Common myeloid progenitor, CD34-positive (primary cell): Measurements from ENCODE around the gene CASK.

Source experiments
- CTCF ChIA-PET: fragments of 350-600 bp; sonication (Branson Sonifier 250); formaldehyde crosslinking; loops from one replicate; lab custom pipeline; 2021; ENCODE audit warnings: antibody characterized with exemption; lab: Charles Lee
- POLR2A ChIA-PET: fragments of 350-600 bp; sonication (Branson Sonifier 250); formaldehyde crosslinking; loops from one replicate; lab custom pipeline; 2021; ENCODE audit warnings: antibody characterized with exemption; lab: Charles Lee
- DNase-seq, 3 donors: peaks; one replicate each; pipeline versions ENCODE4 v3.0.0 to v3.0.0-alpha.2; 2013
- H3K27ac ChIP-seq, 2 experiments: 1 replicate in 1 of 2; 2 replicates in 1 of 2; pipeline ENCODE4 v1.7.0; 2013; ENCODE audit warnings: inconsistent platforms in 2 of 2, low read length in 2 of 2, mild to moderate bottlenecking in 2 of 2, low read depth in 1 of 2, moderate library complexity in 1 of 2; ENCODE audit not compliant: severe bottlenecking in 2 of 2, insufficient read depth in 1 of 2, poor library complexity in 1 of 2
- H3K27me3 ChIP-seq, 5 experiments: replicated peaks in 2 of 5; 1 replicate in 3 of 5; 2 replicates in 2 of 5; pipeline versions ENCODE4 v1.6.1 to v1.7.0; 2013; ENCODE audit warnings: low read length in 4 of 5, mild to moderate bottlenecking in 2 of 5, moderate library complexity in 2 of 5, inconsistent platforms in 1 of 5; ENCODE audit not compliant: insufficient read depth in 5 of 5, control insufficient read depth in 4 of 5
- H3K36me3 ChIP-seq, 4 experiments: 1 replicate in 2 of 4; 2 replicates in 2 of 4; pipeline versions ENCODE4 v1.6.1 to v1.7.0; 2013; ENCODE audit warnings: low read length in 3 of 4, control low read depth in 1 of 4, mild to moderate bottlenecking in 1 of 4; ENCODE audit not compliant: control insufficient read depth in 4 of 4, insufficient read depth in 4 of 4
- H3K4me1 ChIP-seq, 4 experiments: 1 replicate in 3 of 4; 2 replicates in 1 of 4; pipeline versions ENCODE4 v1.6.1 to v1.7.1; 2013; ENCODE audit warnings: low read length in 3 of 4, mild to moderate bottlenecking in 3 of 4, control low read depth in 1 of 4, inconsistent platforms in 1 of 4, moderate library complexity in 1 of 4; ENCODE audit not compliant: control insufficient read depth in 4 of 4, insufficient read depth in 4 of 4; ENCODE audit errors: control extremely low read depth in 1 of 4
- H3K4me3 ChIP-seq, 7 experiments: 1 replicate in 4 of 7; 2 replicates in 3 of 7; pipeline versions ENCODE4 v1.5.1 to v1.7.0; 2013; ENCODE audit warnings: mild to moderate bottlenecking in 7 of 7, low read length in 6 of 7, moderate library complexity in 6 of 7, inconsistent platforms in 2 of 7, low read depth in 2 of 7, control low read depth in 1 of 7; ENCODE audit not compliant: insufficient read depth in 4 of 7, control insufficient read depth in 1 of 7; ENCODE audit errors: extremely low read depth in 1 of 7
- H3K9me3 ChIP-seq, 5 experiments: 1 replicate in 4 of 5; 2 replicates in 1 of 5; pipeline versions ENCODE4 v1.6.1 to v1.7.1; 2013; ENCODE audit warnings: low read length in 4 of 5, mild to moderate bottlenecking in 2 of 5, inconsistent platforms in 1 of 5, low read depth in 1 of 5, moderate library complexity in 1 of 5; ENCODE audit not compliant: control insufficient read depth in 4 of 5, insufficient read depth in 2 of 5; ENCODE audit errors: control extremely low read depth in 1 of 5
- WGBS: methylation state at CpG from one replicate; pipeline ENCODE4 v1.1.5; 2013; ENCODE audit not compliant: insufficient coverage; 5-methylcytosine and 5-hydroxymethylcytosine counted together

CASK gene

GRCh38 chrX:41837270-41837944 is 85.9 kb downstream of the CASK start:
- Histone ChIP-seq H3K27ac (no peak overlapping the region), H3K9me3 (peaks cover 0 to 3% (median under 1%) of the 10 kb centered on the region in 5 experiments), H3K36me3 (no peaks in the 10 kb centered on the region), H3K4me3 (no peak overlapping the region), H3K4me1 (no peaks in the 10 kb centered on the region), H3K27me3 (no peaks in the 10 kb centered on the region)
- ChIA-PET POLR2A (no interaction called here), CTCF (no interaction called here)
- no peak for DNase-seq
- WGBS: 83% methylated on average over 3 of the region's 6 CpGs

GRCh38 chrX:41828826-41829225 is 94.5 kb downstream of the CASK start:
- Histone ChIP-seq H3K27ac (no peak overlapping the region), H3K36me3 (no peaks in the 10 kb centered on the region), H3K27me3 (no peaks in the 10 kb centered on the region), H3K4me1 (no peaks in the 10 kb centered on the region), H3K4me3 (no peak overlapping the region), H3K9me3 (no peaks in the 10 kb centered on the region)
- 100% methylated on average over 1 of the region's 1 CpG for WGBS
- CTCF ChIA-PET: no interaction called here
- no peak for DNase-seq
- POLR2A ChIA-PET: no interaction called here

GRCh38 chrX:41827886-41828285 is 95.5 kb downstream of the CASK start:
- Histone ChIP-seq H3K36me3 (no peaks in the 10 kb centered on the region), H3K4me3 (no peak overlapping the region), H3K9me3 (no peaks in the 10 kb centered on the region), H3K27me3 (no peaks in the 10 kb centered on the region), H3K4me1 (no peaks in the 10 kb centered on the region), H3K27ac (no peak overlapping the region)
- ChIA-PET CTCF (no interaction called here), POLR2A (no interaction called here)
- DNase-seq: no peak

GRCh38 chrX:41825796-41826195 is 97.6 kb downstream of the CASK start:
- CTCF ChIA-PET: no interaction called here
- Histone ChIP-seq H3K4me3 (no peak overlapping the region), H3K4me1 (no peaks in the 10 kb centered on the region), H3K27me3 (no peaks in the 10 kb centered on the region), H3K9me3 (peaks cover 0 to 2% (median 0%) of the 10 kb centered on the region in 5 experiments), H3K36me3 (no peaks in the 10 kb centered on the region), H3K27ac (no peak overlapping the region)
- no peak for DNase-seq
- WGBS: no CpG with 5 or more reads among the region's 2 CpGs
- POLR2A ChIA-PET: no interaction called here

- Histone ChIP-seq H3K27ac (no peak overlapping the region), H3K4me3 (no peak overlapping the region)
- WGBS: 92% methylated on average over 3 of the region's 3 CpGs
These were observed 98.8 kb downstream of the CASK start for GRCh38 chrX:41824551-41824950.

DNA sequence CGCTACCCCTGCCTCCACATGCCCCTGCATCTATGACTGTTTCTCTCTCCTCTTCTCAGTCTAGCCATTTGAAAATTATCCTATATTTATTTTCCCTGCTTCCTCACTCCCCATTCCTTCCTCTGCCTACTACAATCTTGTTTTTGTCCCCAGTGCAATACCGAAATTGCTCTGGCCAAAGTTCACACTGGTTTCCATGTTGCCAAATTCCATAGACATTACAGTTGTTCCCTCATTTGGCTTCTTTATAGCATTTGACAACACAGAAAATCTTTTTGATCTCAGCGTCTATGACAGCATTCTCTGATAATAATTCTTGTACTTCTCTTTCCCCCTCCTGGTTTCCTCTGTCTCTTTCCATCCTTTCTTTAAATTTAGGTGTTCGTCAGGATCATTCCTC is 100.0 kb downstream of the CASK start:
- Histone ChIP-seq H3K4me3 (no peak overlapping the region), H3K9me3 (peaks cover 0 to 4% (median 0%) of the 10 kb centered on the region in 5 experiments), H3K4me1 (no peaks in the 10 kb centered on the region), H3K27me3 (no peaks in the 10 kb centered on the region), H3K27ac (no peak overlapping the region), H3K36me3 (no peaks in the 10 kb centered on the region)
- WGBS: 88% methylated on average over 4 of the region's 4 CpGs
- DNase-seq: no peak
- ChIA-PET CTCF (no interaction called here), POLR2A (no interaction called here)

More at GRCh38 chrX:41824551-41824950, 98.8 kb downstream of the CASK start:
- Histone ChIP-seq H3K36me3 (no peaks in the 10 kb centered on the region), H3K27me3 (no peaks in the 10 kb centered on the region), H3K9me3 (peaks cover 0 to 2% (median 0%) of the 10 kb centered on the region in 5 experiments), H3K4me1 (no peaks in the 10 kb centered on the region)
- CTCF ChIA-PET: no interaction called here
- DNase-seq: no peak
- POLR2A ChIA-PET: no interaction called here

DNA sequence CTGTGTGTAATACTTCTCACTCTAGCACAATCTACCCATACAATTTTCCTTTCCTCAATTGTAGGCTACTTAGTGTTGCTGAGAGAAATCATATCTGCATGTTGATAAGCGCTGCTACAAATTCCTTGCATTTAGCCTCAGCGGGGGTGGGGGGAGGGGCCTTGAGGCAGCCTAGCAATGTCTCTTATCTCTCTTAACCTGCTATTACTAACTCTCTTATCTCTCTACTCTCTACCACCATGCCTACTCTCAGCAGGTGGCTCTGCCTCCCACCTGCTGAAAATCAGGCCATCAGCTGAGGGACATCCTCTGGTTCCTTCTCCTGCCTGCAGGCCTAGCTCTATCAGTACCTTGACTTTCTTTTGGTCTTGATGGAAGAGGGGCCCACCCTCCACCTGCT is 100.5 kb downstream of the CASK start:
- POLR2A ChIA-PET: no interaction called here
- Histone ChIP-seq H3K36me3 (no peaks in the 10 kb centered on the region), H3K4me1 (no peaks in the 10 kb centered on the region), H3K4me3 (no peak overlapping the region), H3K27me3 (no peaks in the 10 kb centered on the region), H3K27ac (no peak overlapping the region), H3K9me3 (peaks cover 0 to 4% (median 0%) of the 10 kb centered on the region in 5 experiments)
- WGBS: no CpG with 5 or more reads among the region's 2 CpGs
- DNase-seq: no peak
- CTCF ChIA-PET: no interaction called here
